ENCODE measurements around the gene MCM6.
A peak's percentile ranks its signal among the peaks of the same experiment; 100 is the strongest.
"Not testable (repeated sequence)": the region's sequence is repeated elsewhere in the genome, so short reads cannot be mapped to it uniquely, and the experiment has no call there.

Gene MCM6

DNA sequence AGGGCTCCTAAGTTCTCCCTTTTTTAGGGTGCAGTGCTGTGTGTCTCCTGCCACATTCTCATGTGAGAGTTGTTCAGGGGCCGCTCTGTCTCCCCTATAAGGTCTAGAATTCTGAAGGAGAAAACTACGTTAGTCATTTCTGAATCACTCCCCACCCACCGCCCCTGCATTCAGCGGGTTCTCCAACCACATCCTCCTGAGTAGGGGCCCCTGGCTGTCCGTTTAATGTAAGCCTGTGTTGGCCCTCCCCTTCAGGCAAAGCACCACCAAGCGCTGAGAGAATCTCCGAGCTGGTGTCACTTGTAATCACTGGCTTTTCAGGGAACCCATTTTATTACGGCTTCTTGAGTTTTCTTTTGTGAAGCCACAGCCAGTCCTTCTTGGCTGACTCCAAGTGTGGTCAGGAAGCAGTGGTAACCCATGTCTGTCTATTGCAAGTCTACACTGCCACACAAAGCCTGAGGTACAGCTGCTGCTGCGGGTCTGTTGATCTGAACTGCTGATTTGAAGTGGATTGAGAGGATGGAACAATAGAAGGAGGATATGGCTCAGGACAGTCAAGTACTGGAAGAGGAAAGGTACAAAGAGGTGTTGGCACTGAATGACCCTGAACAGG is 56.1 kb downstream of the MCM6 start:
- no peak for DNase-seq (ENCODE audit: low spot score)

DNA sequence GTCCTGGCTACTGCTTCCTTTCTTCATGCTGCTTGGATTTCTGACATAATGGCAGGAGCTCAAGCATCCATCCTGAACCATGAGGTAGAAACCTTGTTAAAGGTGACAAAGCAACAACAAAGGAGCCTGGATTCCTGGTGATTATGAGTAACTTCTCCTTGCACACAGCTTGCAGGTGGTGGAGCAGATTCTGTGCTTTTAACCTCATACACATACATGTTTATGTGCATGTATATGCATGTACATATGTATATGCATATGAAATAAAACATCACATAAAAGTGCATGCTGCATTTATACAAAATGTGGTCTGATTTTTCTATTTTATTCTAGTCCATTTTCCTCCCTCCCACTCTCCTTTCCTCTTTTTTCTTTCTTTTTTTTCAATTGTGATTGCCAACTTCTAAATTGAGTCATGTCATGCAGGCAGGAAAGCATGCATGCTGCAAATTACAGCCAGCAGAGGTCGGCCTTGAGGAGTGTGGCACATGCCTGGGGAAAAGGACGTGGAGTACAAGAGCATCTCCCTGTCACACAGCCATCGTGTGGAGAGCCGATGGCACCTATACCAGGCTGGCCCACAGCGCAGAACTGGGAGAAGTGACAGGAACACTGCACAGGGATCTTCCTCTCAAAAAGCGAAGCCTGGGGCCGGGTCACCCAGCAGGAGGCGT is 57.2 kb downstream of the MCM6 start:
- no peak for DNase-seq (ENCODE audit: low spot score)

DNA sequence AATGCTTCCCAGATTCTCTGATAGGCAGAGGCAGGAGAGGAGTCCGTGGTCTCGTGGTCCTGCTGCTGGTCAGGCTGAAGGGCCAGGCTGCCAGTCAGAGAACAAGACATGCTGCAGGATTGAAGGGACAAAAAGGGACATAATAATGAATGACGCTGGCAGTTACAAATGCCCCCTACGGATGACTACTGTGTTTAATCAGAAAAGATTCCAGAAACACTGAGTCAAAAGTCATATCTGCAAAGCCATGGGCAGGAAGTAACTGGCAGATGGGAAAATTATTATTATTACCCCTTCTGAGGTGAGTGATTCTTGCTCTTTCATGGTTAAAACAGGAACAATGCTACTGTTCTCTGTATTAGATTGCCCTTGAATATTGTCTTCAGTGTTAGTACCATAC is 58.3 kb downstream of the MCM6 start:
- DNase-seq (ENCODE audit: low spot score) = no peak

DNA sequence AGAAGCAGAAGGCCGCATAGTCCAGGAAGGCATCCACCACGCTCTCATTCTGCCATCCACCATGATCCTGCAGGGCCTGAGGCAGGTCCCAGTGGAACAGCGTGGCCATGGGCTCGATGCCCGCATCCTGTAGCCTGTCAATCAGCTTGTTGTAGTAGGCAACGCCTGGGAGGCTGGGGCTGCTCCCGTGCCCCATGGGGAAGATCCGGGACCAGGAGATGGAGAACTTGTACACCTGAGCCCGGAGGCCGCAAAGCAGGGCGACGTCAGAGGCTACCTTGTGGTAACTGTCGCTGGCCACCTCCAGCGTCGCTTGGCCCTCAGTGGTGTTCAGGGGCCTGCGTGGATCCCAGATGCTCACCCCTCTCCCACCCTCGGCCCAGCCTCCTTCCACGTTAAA is 58.8 kb downstream of the MCM6 start:
- no peak for DNase-seq (ENCODE audit: low spot score)

DNA sequence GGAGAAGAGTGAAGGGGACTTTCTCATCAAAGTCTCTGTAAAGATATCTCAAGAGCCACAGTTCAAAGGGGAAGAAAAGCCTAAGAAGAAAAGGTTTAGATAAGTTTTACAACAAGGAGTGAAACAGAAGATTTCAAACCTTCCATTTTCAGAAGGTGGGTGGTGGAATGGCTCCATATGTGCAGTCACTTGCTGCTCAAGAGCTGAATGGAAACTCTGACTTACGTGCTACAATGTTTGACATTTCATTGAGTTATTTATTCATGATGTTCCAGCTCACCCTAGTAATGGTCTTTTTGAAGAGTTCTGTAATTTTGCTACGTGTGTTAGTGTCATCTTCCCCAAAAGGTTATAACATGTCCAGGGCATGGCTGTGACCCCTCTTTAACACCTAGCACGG is 61.0 kb downstream of the MCM6 start:
- DNase-seq (ENCODE audit: low spot score) = no peak

DNA sequence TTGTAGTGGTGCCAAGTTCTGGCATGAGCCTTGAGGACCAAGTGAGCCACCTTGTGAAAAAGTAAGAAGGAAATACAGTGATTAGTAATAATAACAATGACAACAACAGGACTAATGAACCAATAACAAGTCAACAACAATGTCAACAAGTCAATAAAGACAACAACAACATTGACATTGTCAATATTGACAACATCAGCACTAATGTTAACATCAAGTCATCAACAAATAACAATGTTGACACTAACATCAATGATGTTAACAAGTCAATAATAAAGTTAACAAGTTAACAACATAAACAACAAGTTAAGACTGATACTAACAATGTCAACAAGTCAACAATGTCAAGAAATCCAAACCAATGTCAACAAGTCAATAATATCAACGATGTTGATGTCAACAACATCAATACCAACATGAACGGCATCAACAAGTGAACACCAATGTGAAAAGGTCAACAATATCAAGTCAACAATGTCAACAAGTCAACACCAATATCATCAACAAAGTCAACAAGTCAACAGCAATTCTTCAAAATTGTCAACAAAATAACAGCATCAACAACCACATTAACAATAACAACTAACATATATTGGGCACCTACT is 63.2 kb downstream of the MCM6 start:
- no peak for DNase-seq (ENCODE audit: low spot score)

DNA sequence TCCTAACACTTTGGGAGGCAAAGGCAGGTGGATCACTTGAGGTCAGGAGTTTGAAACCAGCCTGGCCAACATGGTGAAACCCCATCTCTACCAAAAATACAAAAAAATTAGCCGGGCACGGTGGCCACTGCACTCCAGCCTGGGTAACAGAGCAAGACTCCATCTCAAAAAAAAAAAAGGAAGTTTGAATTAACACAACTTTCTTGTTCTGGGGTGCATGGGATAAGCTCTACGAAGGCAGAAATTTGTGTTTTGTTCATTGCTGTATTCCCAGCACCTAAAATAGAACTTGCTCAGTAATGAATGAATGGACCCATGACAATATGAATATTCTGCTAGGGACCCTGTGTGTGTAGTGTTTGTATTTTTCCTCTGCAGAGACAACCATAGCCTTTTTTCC is 68.4 kb downstream of the MCM6 start:
- not testable (repeated sequence) for DNase-seq (ENCODE audit: low spot score)

DNA sequence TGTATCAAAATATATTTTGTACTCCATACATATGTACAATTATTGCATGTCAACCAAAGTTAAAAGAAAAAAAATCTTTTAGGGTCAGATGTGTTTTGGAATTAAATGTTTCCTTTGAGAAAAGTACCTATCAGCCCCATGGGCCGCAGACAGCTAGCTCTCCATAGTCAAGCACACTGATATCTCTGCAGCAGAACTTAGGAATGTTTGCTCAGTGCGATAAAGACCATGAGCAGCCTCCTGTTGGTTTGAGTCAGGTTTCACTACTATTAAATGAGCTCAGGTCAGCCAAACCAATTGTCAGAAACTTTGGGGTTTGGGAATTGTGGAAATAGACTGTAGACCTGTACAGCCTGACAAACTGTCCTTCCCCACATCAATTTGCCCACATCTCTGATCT is 73.0 kb downstream of the MCM6 start:
- no peak for DNase-seq (ENCODE audit: low spot score)

DNA sequence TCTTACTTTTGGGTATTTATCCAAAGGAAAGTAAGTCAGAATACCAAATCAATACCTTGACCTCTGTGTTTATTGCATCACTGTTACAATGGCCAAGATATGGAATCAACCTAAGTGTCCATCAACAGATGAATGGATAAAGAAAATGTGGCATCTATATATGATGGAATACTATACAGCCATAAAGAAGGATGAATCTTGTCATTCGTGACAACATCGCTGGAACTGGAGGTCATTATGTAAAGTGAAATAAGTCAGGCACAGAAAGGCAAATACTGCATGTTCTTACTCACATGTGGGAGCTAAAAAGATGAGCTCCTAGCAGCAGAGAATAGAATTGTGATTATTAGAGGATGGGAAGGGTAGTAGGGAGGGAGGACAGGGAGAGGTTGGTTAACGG is 73.9 kb downstream of the MCM6 start:
- DNase-seq (ENCODE audit: low spot score) = no peak

DNA sequence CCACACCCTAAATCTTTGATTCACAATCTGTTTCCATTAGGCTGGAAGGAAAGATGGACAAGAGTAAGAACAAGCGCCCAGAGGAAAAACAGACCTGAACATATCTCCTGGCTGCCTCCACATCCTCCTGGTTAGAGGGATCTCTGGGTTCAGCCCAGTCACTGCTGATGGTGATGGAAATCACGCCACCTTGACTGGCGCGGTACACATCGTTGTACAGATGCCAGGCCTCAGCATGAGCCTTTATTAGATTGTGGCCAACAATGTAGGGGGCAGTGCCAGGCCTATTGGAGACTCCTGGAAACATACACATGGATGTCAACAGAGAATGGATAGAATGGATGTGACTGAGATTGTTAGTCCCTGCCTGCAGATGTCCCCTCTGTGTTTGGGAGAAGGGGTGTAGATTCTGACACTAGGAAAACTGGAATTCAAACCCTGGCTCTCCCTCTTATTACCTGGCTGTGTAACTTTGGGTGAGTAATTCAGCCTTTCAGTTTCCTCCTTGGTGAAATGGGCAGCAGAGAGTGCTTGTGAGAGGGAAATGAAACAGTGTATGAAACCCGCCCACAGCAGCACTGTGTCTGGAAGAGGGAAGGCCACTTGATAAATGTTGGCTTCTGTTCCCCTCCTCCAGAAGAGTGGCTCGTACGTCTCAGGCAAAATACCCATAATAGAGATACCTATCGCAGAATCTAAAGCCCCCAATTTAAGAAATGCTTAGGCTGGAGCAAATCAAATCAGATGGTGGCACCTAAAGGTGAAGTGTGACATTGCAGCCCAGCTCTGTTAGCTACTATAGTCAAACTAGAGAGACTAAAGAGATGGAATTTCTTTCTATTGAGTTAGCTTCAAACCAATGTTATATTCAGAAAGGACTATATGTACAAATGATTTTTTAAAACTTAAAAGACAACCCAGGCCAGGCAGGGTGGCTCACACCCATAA is 75.5 kb downstream of the MCM6 start:
- no peak for DNase-seq (ENCODE audit: low spot score)

DNA sequence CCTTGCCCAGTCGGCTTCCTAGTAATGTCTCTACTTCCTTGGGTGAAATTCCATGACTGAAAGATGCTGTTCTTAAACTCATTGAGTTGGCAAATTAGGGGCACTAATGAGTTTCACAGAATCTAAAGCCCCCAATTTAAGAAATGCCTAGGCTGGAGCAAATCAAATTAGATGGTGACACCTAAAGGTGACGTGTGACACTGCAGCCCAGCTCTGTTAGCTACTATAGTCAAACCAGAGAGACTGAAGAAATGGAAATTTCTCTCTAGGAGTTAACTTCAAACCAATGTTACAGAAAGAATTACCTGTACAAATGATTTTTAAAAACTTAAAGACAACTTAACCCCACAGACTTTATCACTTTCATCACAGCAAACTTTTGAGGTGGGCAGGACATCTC is 76.5 kb downstream of the MCM6 start:
- DNase-seq (ENCODE audit: low spot score) = no peak

DNA sequence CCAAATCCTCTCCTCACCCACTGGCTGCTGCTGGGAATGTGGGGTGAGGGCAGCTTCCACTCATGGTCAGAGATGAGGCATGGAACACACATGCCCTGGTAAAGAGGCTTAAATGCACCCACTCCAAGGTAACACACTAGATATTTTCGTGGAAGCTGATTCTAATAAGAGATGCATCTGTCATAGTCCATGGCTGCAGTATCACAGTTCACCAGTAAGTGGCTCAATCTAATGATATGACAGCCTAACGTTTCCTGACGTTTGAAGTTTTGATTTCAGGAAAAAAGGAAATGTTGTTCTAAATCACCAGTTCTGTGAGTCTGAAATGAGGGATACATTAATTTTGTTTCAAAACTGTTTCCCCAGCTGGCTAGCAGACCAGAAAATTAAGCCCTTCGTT is 77.5 kb downstream of the MCM6 start:
- DNase-seq (ENCODE audit: low spot score) = peak; percentile 10

DNA sequence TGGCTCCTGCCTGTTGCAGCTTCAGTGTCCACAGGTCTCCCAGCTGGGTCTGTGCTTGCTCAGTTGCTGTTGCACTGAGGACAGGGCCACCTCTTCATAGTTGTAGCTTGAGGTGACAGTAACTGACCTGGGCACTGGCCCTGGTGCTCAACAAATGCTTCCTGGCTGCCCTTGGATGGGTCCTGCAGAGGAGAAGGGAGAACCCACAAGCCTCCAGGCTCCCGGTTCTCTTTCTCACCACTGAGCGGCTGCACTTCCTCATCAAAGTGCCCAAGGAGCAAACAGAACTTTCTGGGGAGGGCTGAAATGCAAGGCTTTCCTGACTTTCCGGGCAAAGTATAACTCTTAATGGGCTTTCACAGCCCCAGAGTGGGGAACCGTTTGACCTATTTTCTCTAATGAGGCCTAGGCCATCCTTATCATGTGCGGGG is 78.0 kb downstream of the MCM6 start:
- DNase-seq (ENCODE audit: low spot score) = no peak

DNA sequence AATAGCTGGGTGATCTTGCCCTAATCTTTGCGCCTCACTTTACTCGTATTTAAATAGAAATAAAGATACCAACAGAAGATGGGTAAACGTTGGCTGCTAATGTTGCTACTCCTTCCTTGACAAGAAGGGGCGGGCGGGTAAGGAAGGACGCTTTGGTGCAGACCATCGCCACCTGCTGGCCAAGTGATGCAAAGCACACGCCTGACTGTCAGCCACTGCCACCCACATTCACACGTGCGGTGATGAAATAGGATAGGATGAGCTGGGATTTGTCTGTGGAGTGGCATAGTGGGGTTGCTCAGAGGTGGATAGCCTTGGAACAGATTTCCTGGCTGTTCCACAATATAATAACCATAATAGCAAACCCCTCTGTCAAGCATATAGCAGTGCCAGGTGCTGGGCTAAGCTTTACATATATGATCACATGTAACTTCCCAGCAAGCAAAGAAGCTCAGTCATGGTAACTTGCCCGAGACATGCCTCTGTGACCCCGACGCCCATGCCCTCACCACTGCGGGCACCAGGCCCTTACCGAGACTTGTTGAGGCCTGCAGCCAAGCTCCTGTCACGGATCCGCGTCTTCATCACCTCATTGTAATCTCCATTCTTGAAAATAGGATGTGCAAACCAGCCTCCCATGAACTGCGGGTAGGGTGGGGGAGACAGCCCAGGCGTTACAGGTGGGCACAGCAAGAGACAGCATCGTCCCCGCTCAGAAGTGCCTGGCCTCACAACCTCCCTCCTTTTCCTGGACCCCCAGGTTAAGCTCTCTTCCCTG is 78.6 kb downstream of the MCM6 start:
- peak; percentile 65 for DNase-seq (ENCODE audit: low spot score)

DNA sequence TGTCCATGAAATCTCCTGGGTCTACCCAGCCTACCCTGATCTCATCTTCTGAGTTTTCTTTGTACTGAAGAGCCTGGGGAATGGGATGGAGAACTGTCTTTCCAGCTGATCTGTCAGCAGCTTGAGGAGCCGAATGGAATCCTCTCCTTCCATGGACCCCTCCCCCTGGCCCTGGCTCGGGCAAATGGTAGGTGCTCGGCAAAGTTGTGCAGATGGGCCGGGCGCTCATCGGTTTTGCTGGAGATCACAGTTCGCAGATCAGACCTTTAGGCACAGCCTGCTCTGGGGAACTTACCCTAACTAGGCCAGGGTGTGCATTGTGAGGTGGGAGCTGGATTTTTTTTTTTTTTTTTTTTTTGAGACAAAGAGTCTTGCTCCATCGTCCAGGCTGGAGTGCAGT is 79.6 kb downstream of the MCM6 start:
- no peak for DNase-seq (ENCODE audit: low spot score)

DNA sequence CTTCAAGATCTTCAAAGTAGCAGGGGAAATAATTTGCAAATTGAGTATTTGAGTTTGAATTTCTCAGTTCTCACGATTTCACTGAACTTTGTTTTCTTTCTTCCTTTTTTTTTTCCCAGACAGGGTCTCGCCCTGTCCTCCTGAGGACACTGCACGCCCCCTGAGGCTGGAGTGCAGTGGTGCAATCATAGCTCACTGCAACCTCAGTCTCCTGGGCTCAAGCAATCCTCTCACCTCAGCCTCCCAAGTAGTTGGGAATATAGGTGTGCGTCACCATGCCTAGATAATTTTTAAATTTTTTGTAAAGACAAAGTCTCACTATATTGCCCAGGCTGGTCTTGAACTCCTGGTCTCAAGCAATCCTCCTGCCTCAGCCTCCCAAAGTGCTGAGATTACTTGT is 80.6 kb downstream of the MCM6 start:
- not testable (repeated sequence) for DNase-seq (ENCODE audit: low spot score)

DNA sequence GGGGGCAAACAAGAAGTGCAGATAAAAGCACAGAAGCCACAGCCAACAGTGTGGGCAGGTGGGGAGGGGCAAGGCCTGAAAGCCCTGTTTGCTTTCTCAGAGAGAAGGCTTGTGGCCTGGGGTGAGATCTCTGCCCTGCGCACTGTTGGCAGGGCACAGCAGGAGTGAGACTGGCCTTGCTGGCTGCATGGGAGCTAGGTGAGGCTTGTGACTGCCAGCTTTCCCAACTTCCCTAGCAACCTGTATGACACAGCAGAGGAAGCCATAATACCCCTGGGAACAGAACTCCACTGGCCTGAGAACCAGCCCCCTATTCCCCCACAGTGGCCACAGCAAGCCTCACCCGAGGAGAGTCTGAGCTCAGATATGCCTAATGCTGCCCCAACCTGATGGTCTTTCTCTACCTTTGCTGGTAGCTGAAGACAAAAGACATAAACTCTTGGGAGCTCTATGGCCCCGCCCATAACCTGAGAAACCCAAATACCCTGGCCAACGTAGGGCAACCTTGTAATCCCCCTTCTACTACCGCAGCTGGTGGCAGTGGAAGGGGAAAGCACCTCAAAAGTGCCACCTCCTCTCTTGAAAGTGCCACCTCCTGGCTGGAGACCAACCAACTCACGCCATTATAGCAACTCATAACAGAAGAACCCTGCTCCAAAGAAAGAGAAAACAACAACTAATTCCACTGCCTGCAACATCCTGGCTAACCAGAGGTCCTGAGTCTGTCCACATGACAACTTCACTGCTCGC is 83.7 kb downstream of the MCM6 start:
- no peak for DNase-seq (ENCODE audit: low spot score)

DNA sequence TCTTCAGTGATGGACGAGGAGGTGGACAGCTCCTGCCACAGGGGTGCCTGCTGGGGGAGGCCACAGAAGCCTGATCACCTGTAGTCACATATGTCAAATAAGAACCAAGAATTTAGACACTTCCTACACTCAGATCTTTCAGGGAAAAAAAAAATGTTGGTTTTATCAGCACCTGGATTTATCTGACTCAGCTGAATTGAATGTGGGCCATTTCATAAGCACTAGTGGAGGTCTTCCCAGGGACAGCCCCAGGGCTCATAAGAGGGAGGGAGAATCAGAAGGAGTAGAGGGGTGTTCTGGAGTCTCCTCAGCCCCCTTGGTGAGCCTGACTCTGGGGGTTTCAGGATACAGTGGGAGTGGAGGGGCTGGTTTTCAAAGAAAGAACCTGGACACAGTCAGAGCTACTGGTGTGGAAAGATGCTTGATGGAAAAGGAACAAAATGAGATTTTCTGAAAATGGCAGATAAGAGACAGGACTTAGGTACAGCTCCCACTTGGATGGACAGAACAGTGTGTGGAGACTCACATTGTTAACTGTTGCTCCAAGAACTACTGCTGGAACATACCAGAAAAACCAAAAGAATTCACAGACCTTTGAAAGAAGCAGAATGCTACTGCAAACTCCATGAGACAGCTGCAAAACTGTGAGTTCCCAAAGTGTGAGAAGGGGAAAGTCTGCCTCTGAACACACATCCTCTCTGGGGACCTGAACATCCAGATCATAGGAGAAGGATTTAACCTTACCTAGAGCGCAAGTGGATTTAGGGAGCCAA is 84.6 kb downstream of the MCM6 start:
- no peak for DNase-seq (ENCODE audit: low spot score)

DNA sequence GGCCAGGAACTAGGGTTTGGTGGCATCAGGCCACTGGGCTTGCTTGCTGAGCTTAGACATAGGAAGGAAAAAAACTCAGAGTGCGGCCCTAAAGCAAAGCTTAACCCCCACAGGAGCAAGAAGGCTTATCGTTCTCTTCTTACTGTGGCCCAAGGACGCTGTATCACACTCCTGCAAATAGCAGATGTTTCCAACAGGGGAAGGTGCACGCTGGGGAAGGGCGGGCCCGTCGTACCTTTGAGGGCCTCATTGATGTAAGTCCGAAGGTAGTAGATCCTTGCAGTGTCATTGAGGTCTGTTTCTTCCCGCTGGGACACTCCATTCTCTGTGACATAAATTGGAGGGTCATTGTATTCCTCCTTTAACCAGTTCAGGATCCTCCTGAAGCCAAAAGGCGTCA is 85.8 kb downstream of the MCM6 start:
- no peak for DNase-seq (ENCODE audit: low spot score)

All from kidney capillary endothelial cell (primary cell).